Ammon's horn (tissue), 1 donor: Measurements from ENCODE around the gene FBN1.

Experiments used
- DNase-seq: peaks from one replicate; pipeline ENCODE4 v3.0.0-alpha.2; 2016; ENCODE audit warnings: low spot score

FBN1 gene

GRCh38 chr15:48469271-48469670 is 176.2 kb downstream of the FBN1 start:
- no peak for DNase-seq

GRCh38 chr15:48467801-48468200 is 177.7 kb downstream of the FBN1 start:
- DNase-seq: no peak

- DNase-seq: no peak
Observed at GRCh38 chr15:48466820-48467219, 178.7 kb downstream of the FBN1 start.

GRCh38 chr15:48466079-48466478 is 179.4 kb downstream of the FBN1 start:
- no peak for DNase-seq

GRCh38 chr15:48465410-48465809 is 180.1 kb downstream of the FBN1 start:
- no peak for DNase-seq

- DNase-seq: no peak
Observed at GRCh38 chr15:48463366-48463880, 182.1 kb downstream of the FBN1 start.

GRCh38 chr15:48462688-48463087 is 182.8 kb downstream of the FBN1 start:
- no peak for DNase-seq

GRCh38 chr15:48459571-48460442 is 185.7 kb downstream of the FBN1 start:
- DNase-seq: no peak

- no peak for DNase-seq
Observed at GRCh38 chr15:48458876-48459275, 186.6 kb downstream of the FBN1 start.

- no peak for DNase-seq
Observed at GRCh38 chr15:48456134-48456533, 189.4 kb downstream of the FBN1 start.

GRCh38 chr15:48451736-48452135 is 193.8 kb downstream of the FBN1 start:
- DNase-seq: no peak

- no peak for DNase-seq
Observed at GRCh38 chr15:48451241-48451640, 194.3 kb downstream of the FBN1 start.

GRCh38 chr15:48449734-48450133 is 195.8 kb downstream of the FBN1 start:
- DNase-seq: peak; percentile 34

GRCh38 chr15:48447657-48448056 is 197.9 kb downstream of the FBN1 start:
- DNase-seq: no peak

- DNase-seq: no peak
Observed at GRCh38 chr15:48447058-48447457, 198.5 kb downstream of the FBN1 start.

GRCh38 chr15:48442011-48442410 is 203.5 kb downstream of the FBN1 start:
- DNase-seq: no peak

- DNase-seq: no peak
Observed at GRCh38 chr15:48440084-48440483, 205.4 kb downstream of the FBN1 start.

GRCh38 chr15:48437178-48437577 is 208.3 kb downstream of the FBN1 start:
- DNase-seq: no peak

- no peak for DNase-seq
Observed at GRCh38 chr15:48435321-48435720, 210.2 kb downstream of the FBN1 start.

- DNase-seq: no peak
Observed at GRCh38 chr15:48433226-48433886, 212.2 kb downstream of the FBN1 start.

- no peak for DNase-seq
Observed at GRCh38 chr15:48432688-48433087, 212.8 kb downstream of the FBN1 start.

- no peak for DNase-seq
Observed at GRCh38 chr15:48427960-48428547, 217.5 kb downstream of the FBN1 start.

GRCh38 chr15:48427479-48427878 is 218.0 kb downstream of the FBN1 start:
- no peak for DNase-seq
